NK-92 (cell line): Measurements from ENCODE around the gene IL13.

Source experiments
- DNase-seq: peaks from one replicate; lab custom pipeline; 2025; ENCODE audit not compliant: unreplicated experiment; lab: John Stamatoyannopoulos, UW

Gene IL13

GRCh38 chr5:132655821-132656773 lies 1.9 kb upstream of the IL13 start:
- no peak for DNase-seq

- DNase-seq = no peak
Observed at GRCh38 chr5:132656774-132657355, 1.1 kb upstream of the IL13 start.

- DNase-seq = no peak
Observed at GRCh38 chr5:132658381-132659302, 669 bp downstream of the IL13 start.

- no peak for DNase-seq
Observed at GRCh38 chr5:132659598-132660493, 1.9 kb downstream of the IL13 start.

DNA sequence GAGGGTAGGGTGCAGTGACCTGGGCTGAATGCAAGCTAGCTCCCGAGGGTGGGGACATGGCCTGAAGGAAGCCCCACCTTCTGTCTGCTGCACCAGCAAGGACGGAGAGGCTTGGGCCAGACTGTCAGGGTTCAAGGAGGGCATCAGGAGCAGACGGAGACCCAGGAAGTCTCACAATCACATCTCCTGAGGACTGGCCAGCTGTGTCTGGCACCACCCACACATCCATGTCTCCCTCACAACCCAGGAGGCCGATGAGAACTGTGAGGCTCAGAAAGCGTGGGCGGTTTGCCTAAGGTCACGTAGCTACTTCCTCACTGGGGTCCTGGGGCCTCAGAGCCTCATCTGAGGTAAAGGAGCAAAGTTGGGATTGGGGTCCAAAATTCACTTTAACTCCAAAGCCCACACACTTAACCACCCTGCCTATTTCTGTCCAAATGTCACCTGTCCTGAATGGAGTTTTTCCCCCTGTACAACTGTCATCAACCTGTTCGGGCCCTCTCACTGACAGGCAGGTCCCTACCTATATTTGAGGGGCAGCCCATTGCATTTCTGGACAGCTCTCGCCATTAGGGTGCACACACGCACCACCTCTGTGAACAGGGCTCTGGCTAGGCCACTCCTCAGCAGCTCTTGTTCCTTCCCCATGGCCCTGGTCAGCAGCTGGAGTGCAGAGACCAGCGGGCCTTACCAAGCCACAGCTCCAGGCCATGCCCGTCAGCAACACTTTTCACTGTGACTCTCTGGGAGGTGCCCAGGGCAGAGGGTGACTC lies 3.4 kb downstream of the IL13 start:
- no peak for DNase-seq

DNA sequence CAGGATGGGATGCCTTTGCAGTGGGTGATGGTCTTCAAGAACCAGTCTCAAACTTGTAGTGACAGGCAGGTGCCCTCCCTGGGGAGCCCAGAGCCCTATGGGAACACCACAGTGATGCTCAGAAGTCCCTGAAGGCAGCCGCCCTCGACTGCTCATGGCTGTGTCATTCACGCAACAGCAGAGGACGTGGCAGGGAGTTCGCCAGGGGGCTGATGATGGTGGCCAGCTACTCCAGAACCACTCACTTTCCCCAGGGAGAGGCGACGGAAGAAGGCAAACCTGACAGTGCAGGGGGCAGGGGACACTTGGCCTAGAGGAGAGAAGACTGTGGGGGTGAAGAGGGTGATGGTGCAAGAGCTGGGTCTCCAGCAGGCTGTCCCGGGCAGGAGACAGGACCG lies 4.0 kb downstream of the IL13 start:
- DNase-seq = no peak

DNA sequence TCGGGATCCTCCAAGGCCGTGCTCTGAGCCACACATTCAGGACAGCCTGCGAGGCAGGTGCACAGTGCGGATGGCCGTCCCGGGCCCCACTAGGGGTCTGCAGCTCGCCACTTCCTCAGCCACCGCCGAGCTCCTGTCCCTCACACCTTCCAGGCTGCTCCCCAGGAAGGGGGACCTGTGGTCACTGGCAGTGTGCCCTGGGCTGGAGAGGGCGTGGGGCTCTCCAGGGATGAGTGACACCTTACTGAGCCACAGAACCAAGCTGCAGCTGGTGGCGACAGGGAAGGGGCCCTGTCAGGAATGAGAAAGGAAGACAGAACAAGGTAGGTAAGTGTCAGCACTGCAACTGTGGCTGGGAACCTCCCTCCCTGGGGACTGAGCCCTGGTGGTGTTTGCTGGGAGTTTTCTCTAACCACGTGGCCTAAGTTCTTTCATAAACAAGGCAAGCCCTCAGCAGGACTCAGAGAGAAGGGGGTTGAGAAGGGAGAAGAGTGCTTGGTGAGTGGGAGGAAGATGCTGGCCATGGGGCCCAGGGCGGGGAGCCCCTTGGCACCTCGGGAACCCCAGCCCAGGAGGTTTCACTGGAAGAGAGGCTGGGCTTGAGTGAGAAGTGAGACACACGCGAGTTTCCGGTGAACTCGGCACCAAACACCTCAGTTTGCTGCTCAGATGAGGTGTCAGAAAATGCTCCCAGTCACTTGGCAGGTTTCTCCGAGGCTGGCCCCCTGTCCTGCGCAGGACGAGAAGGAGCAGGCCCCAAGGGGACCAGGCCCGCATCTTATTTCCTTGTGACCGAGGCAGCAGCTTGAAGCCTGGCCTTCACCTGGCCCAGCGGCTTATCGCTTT lies 5.2 kb downstream of the IL13 start:
- no peak for DNase-seq

GRCh38 chr5:132663771-132664695 lies 6.1 kb downstream of the IL13 start:
- no peak for DNase-seq

DNA sequence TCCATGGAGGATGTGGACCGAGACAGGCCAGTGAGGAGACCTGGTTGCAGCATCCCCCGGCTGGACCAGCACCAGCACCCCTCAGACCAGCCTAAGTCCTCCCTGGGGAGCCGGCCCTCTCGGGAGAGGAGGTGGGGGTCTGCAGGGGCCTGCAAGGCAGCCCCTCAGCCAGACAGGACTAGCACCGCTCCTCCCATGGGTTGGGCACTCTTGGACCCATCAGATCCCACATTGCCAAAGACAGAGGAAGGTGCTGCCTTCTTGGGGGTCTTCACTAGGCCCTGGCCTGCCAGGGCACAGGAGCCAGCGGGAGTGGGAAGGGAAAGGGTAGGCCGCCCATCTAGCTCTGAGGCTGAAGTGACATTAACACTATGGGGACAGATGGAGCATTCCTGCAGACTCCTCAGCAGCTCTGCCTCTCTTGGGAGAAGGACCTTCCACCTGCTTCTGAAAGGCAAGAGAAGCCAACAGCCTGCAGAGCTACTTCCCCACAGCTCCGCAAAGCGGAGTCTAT lies 6.8 kb downstream of the IL13 start:
- no peak for DNase-seq

GRCh38 chr5:132665574-132666080 lies 7.7 kb downstream of the IL13 start:
- DNase-seq = no peak

GRCh38 chr5:132666310-132667123 lies 8.5 kb downstream of the IL13 start:
- DNase-seq = no peak

DNA sequence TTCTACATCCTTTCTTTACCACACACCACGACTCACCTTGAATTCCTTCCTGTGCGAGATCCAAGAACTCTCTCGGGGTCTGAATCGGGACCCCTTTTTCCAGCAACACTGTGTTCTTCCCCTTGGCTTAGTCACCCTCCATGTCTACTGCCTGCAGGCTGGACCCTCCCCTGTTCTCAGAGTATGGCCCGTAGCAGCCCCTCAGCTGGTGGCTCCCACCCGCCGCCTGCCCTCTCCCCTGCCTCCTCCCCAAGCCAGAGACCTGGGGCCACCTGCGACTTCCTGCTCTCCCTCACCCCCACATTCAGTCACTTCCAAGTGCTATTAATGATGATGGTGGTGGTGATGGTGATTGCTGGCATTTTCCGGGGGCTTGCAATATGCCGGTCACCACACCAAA lies 9.3 kb downstream of the IL13 start:
- no peak for DNase-seq

DNA sequence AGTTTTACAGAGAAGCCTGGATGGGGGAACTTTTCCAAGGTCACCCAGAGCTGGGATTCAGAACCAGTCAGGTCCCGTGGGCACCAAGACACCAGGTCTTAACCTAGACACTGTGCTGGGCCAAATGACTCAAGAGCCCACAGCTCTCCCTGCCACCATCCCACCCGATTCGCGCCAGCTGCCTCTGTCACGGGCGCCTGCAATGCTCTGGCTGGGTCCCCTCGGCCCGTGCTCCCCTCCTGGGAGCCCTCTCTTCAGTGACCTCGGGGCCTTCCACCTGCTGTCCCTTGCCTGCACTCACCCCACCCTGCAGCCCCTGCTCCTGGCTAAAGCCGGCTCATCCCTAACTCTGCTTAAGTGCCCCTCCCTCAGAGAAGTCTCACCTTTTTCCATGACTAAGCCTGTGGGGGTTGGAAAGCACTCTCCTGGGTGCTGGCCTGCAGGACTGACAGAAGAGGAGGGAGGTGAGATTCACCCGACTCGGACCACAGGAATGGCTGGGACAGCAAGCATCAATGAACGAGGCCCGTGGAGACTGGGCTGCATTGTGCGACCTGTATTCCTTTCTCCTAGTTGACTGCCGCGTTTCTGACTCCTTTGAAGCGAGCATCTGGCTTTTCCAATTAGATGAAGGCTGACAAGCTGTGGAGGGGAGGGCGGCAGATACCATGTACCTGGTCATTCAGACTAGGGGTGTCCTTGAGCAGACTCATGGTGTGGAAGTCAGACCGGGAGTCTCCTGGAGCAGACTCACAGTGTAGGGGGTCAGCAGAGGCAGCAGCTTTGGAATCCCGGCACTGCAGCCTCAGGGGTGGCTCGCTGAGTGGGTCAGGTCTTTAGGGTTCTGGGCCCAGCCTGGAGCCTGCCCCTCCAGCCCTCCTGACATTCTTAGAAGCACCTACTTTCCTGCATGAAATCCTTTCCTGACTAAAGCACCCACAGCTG lies 10.1 kb downstream of the IL13 start:
- no peak for DNase-seq

- no peak for DNase-seq
Observed at GRCh38 chr5:132668706-132669454, 10.9 kb downstream of the IL13 start.

- no peak for DNase-seq
Observed at GRCh38 chr5:132669455-132669820, 11.5 kb downstream of the IL13 start.
